ENCODE results near the gene RUFY4. TPM values are rescaled to one million over a fixed set of nuclear protein-coding genes. Genes with fewer than 3 reads are reported as not detected.

The RUFY4 gene
- total and polyA plus RNA-seq, 9 of the 15 experiments (the other 6 are each of a cell fraction or from before 2014, with no cell fraction given), result not detected

- intact Hi-C loops (cut with micrococcal nuclease), result no loop called here
- DNase-seq (ENCODE audit: extremely low read depth in 1 of 4, low spot score in 3 of 4) (no peak), FAIRE-seq (no peak), ATAC-seq (no peak)
- WGBS (ENCODE audit: insufficient coverage, low coverage, missing lambda C conversion rate), result 0% methylated on average over 4 of the region's 4 CpGs
- no TSS peak for BruUV-seq (replicated peaks)
- Histone ChIP-seq H3K4me1 (replicated peaks in 1 of 2; ENCODE audit: control insufficient read depth in 2 of 2, insufficient read depth in 2 of 2, low read length in 2 of 2) (no peaks in the 10 kb centered on the region), H2AFZ (ENCODE audit: low read depth, low read length) (no peak overlapping the region), H3K9ac (ENCODE audit: insufficient read depth in 1 of 2, low read depth in 2 of 2, low read length in 2 of 2) (no peak overlapping the region), H3K4me3 (no peak overlapping the region), H4K20me1 (replicated peaks; ENCODE audit: control insufficient read depth, insufficient read depth, low read length) (no peaks in the 10 kb centered on the region), H3K9me1 (ENCODE audit: control insufficient read depth, insufficient read depth, low read length) (no peaks in the 10 kb centered on the region), H3K27ac (ENCODE audit: extremely low read depth, low read depth, low read length) (no peak overlapping the region), H3K4me2 (ENCODE audit: insufficient read depth, low read length) (no peak overlapping the region), H3K36me3 (ENCODE audit: control insufficient read depth, insufficient read depth, low read length) (no peaks in the 10 kb centered on the region), H3K27me3 (ENCODE audit: control insufficient read depth in 2 of 2, insufficient read depth in 2 of 2, low read length in 2 of 2) (peaks cover 0 to 15% of the 10 kb centered on the region in 2 experiments; a peak in 2 of 5 replicates), H3K9me3 (replicated peaks; ENCODE audit: control insufficient read depth, insufficient read depth, low read depth, low read length) (no peaks in the 10 kb centered on the region), H3K79me2 (ENCODE audit: control insufficient read depth, insufficient read depth, low read length) (no peaks in the 10 kb centered on the region)
- in situ Hi-C loops (cut with MboI), result no loop called here
- ChIA-PET POLR2A (no interaction called here), CTCF (ENCODE audit: low intra/inter-chr PET ratio) (no interaction called here)
- no peak for TF ChIP-seq RBM15 (IDR thresholded peaks at IDR 0.05; ENCODE audit: insufficient read depth, low read length)
- no peak for TF ChIP-seq SPI1 (IDR thresholded peaks at IDR 0.05; ENCODE audit: borderline replicate concordance, low read depth, low read length)
- TF ChIP-seq, protein P1, sequence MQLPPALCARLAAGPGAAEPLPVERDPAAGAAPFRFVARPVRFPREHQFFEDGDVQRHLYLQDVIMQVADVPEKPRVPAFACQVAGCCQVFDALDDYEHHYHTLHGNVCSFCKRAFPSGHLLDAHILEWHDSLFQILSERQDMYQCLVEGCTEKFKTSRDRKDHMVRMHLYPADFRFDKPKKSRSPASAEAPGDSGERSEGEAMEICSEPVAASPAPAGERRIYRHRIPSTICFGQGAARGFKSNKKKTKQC (CRISPR knock-in tag; IDR thresholded peaks at IDR 0.05), result no peak
- no peak for TF ChIP-seq GABPB2 (CRISPR knock-in tag; conservative IDR thresholded peaks at IDR 0.05)
- no peak for TF ChIP-seq HDAC8 (tag; IDR thresholded peaks at IDR 0.05)
Measured at GRCh38 chr2:218123986-218124385, 54.9 kb downstream of the RUFY4 start.

DNA sequence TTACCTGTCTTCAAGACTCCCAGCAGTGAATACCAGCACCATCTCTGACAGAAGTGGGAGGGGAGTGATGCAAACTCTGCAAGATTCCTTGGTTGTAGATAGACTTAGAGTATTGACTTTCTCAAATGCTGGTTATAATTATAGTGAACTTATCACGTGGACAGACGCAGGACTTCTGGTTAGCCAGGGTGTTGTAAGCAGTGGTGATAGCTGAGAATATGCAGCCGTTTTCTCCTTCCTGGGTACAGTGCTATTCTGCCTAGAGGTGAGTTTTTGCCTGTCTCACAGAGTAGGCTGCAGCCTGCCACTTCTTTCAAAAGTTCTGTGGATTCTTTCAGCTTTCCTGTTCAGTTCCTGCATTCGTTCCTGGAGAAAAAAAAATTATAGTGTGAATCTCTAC is 56.0 kb downstream of the RUFY4 start:
- H2AFZ ChIP-seq (ENCODE audit: low read depth, low read length), result no peak overlapping the region
- H3K9me1 ChIP-seq (ENCODE audit: control insufficient read depth, insufficient read depth, low read length), result no peaks in the 10 kb centered on the region
- H3K36me3 ChIP-seq (ENCODE audit: control insufficient read depth, insufficient read depth, low read length), result no peaks in the 10 kb centered on the region
- H3K9me3 ChIP-seq (replicated peaks; ENCODE audit: control insufficient read depth, insufficient read depth, low read depth, low read length), result no peaks in the 10 kb centered on the region
- WGBS (ENCODE audit: insufficient coverage, low coverage, missing lambda C conversion rate), result 0% methylated on average over 4 of the region's 4 CpGs
- no peak overlapping the region for H3K4me2 ChIP-seq (ENCODE audit: insufficient read depth, low read length)
- ATAC-seq, result no peak
- no TSS peak for BruUV-seq (replicated peaks)
- H3K27ac ChIP-seq (ENCODE audit: extremely low read depth, low read depth, low read length), result no peak overlapping the region
- no peak overlapping the region for H3K4me3 ChIP-seq
- no peaks in the 10 kb centered on the region for H3K4me1 ChIP-seq (replicated peaks in 1 of 2; ENCODE audit: control insufficient read depth in 2 of 2, insufficient read depth in 2 of 2, low read length in 2 of 2)
- CTCF ChIA-PET (ENCODE audit: low intra/inter-chr PET ratio), result no interaction called here
- no peak for TF ChIP-seq FOS (IDR thresholded peaks at IDR 0.05; ENCODE audit: extremely low read depth, insufficient read length)
- DNase-seq (ENCODE audit: extremely low read depth in 1 of 4, low spot score in 3 of 4), result no peak
- no peak overlapping the region for H3K9ac ChIP-seq (ENCODE audit: insufficient read depth in 1 of 2, low read depth in 2 of 2, low read length in 2 of 2)
- intact Hi-C loops (cut with micrococcal nuclease), result no loop called here
- POLR2A ChIA-PET, result interaction anchor here (0.6 kb wide), 1 partner anchor 145 kb away, joined by 3 read pairs; the partner anchor contains the start of gene AAMP
- no peaks in the 10 kb centered on the region for H4K20me1 ChIP-seq (replicated peaks; ENCODE audit: control insufficient read depth, insufficient read depth, low read length)
- FAIRE-seq, result no peak
- peaks cover 0 to 15% of the 10 kb centered on the region in 2 experiments; a peak in 2 of 5 replicates for H3K27me3 ChIP-seq (ENCODE audit: control insufficient read depth in 2 of 2, insufficient read depth in 2 of 2, low read length in 2 of 2)
- in situ Hi-C loops (cut with MboI), result no loop called here
- H3K79me2 ChIP-seq (ENCODE audit: control insufficient read depth, insufficient read depth, low read length), result no peaks in the 10 kb centered on the region

Measured in K562 (cell line).